ENCODE results near the gene HDDC3. TPM values are rescaled to one million over a fixed set of nuclear protein-coding genes. Genes with fewer than 3 reads are reported as not detected.
"Not testable (repeated sequence)": the region's sequence is repeated elsewhere in the genome, so short reads cannot be mapped to it uniquely, and the experiment has no call there.

The HDDC3 gene
- total RNA-seq, 1 donor from 2014 or later: 9.5 TPM

- DNase-seq (ENCODE audit: low read depth in 2 of 2): no peak
Measured at GRCh38 chr15:90910441-90911301, 21.7 kb downstream of the HDDC3 start.

GRCh38 chr15:90909976-90910375 is 22.4 kb downstream of the HDDC3 start:
- DNase-seq (ENCODE audit: low read depth in 2 of 2): no peak

GRCh38 chr15:90909449-90909848 is 22.9 kb downstream of the HDDC3 start:
- DNase-seq (ENCODE audit: low read depth in 2 of 2): not testable (repeated sequence)

- no peak for DNase-seq (ENCODE audit: low read depth in 2 of 2)
Measured at GRCh38 chr15:90907838-90908507, 24.4 kb downstream of the HDDC3 start.

- no peak for DNase-seq (ENCODE audit: low read depth in 2 of 2)
Measured at GRCh38 chr15:90907051-90907660, 25.2 kb downstream of the HDDC3 start.

GRCh38 chr15:90906181-90906849 is 26.0 kb downstream of the HDDC3 start:
- no peak for DNase-seq (ENCODE audit: low read depth in 2 of 2)

- no peak for DNase-seq (ENCODE audit: low read depth in 2 of 2)
Measured at GRCh38 chr15:90905306-90906180, 26.8 kb downstream of the HDDC3 start.

- no peak for DNase-seq (ENCODE audit: low read depth in 2 of 2)
Measured at GRCh38 chr15:90904746-90905145, 27.6 kb downstream of the HDDC3 start.

GRCh38 chr15:90903733-90904536 is 28.4 kb downstream of the HDDC3 start:
- DNase-seq (ENCODE audit: low read depth in 2 of 2): no peak

- DNase-seq (ENCODE audit: low read depth in 2 of 2): peak in 1 of 2 donors; percentile 53
Measured at GRCh38 chr15:90902840-90903732, 29.3 kb downstream of the HDDC3 start, which contains the start of gene MAN2A2. Gene MAN2A2, plus strand, starts transcription at chr15:90903302. Its CDS starts 906 bp downstream, at chr15:90904208.

- peak; percentile 41 to 83 for DNase-seq (ENCODE audit: low read depth in 2 of 2)
Measured at GRCh38 chr15:90902040-90902839, 30.1 kb downstream of the HDDC3 start.

GRCh38 chr15:90901175-90902039 is 30.9 kb downstream of the HDDC3 start:
- DNase-seq (ENCODE audit: low read depth in 2 of 2): peak in 1 of 2 donors; percentile 12

GRCh38 chr15:90897131-90897655 is 35.2 kb downstream of the HDDC3 start:
- DNase-seq (ENCODE audit: low read depth in 2 of 2): not testable (repeated sequence)

GRCh38 chr15:90895571-90896117 is 36.7 kb downstream of the HDDC3 start:
- peak; percentile 53 to 56 for DNase-seq (ENCODE audit: low read depth in 2 of 2)

GRCh38 chr15:90893175-90894090 is 38.9 kb downstream of the HDDC3 start:
- DNase-seq (ENCODE audit: low read depth in 2 of 2): no peak

All from dermis microvascular lymphatic vessel endothelial cell (primary cell).